ENCODE measurements around the gene A2M. TPM values are rescaled to one million over a fixed set of nuclear protein-coding genes. Genes with fewer than 3 reads are reported as not detected.

A2M gene
- total RNA-seq, 1 donor from 2014 or later: 1.4 TPM

DNA sequence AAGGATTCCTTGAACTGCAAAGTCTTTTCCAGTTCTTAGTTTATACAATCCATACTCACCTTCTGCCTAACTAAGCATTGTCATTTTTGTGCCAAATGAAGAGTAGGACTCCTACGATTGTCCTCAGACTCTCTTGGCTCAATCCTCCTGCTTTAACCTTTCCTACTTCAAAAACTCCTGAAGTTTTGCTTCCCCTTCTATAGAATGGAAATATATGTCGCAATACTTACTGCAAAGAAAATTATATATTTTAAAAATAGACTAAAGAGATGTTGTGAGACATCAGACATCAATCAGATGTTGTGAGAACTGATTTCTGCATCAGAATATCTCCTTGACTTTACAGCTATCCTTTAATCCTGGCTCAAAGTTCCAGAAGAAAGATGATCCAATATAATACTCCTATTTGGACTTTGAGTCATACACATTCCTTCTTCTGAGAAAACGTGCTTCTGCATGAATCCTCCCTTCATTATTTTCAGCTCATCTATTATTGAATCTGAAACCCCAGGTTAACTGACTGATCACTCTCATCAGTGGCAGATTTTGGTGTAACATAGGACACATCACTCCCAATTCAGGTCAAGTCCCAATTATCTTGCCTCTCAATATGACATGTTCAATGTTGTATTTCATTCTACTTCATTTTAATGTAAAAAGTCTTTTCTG lies 48.8 kb downstream of the A2M start:
- Mint-ChIP-seq H3K36me3 (ENCODE audit: low read depth, unreplicated experiment) (no peaks in the 10 kb centered on the region), H3K9me3 (ENCODE audit: unreplicated experiment) (no peaks in the 10 kb centered on the region), H3K27me3 (ENCODE audit: unreplicated experiment) (peaks cover 2% of the 10 kb centered on the region), H3K27ac (ENCODE audit: unreplicated experiment) (no peak overlapping the region), H3K4me3 (ENCODE audit: unreplicated experiment) (peak overlapping the region; percentile 52), H3K4me1 (ENCODE audit: unreplicated experiment) (peaks cover 6% of the 10 kb centered on the region)
- DNase-seq (ENCODE audit: low spot score): no peak
- TF ChIP-seq, protein P1, sequence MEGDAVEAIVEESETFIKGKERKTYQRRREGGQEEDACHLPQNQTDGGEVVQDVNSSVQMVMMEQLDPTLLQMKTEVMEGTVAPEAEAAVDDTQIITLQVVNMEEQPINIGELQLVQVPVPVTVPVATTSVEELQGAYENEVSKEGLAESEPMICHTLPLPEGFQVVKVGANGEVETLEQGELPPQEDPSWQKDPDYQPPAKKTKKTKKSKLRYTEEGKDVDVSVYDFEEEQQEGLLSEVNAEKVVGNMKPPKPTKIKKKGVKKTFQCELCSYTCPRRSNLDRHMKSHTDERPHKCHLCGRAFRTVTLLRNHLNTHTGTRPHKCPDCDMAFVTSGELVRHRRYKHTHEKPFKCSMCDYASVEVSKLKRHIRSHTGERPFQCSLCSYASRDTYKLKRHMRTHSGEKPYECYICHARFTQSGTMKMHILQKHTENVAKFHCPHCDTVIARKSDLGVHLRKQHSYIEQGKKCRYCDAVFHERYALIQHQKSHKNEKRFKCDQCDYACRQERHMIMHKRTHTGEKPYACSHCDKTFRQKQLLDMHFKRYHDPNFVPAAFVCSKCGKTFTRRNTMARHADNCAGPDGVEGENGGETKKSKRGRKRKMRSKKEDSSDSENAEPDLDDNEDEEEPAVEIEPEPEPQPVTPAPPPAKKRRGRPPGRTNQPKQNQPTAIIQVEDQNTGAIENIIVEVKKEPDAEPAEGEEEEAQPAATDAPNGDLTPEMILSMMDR (IDR thresholded peaks at IDR 0.05; ENCODE audit: unreplicated experiment): no peak

DNA sequence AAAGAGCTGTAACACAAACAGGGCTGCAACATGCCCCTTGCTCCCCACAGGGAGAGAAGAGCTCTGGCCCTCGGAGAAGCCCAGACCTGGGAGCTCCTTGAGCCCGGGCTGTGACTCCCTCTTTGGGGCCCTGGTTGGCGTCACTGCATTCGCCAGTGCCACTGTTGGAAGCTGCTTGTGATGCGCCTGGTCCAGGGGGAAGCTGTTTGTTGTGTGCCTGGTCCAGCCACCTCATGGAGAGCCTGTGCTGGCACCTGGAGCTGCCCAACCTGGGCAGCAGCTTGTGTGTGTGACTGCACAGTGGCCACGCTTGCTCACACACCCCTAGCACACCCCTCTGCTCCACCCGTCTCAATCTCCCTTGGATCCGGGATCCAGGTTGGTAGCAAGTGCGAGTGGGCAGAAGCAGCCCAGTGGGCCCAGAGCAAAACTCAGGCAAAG lies 49.5 kb downstream of the A2M start:
- H3K27me3 Mint-ChIP-seq (ENCODE audit: unreplicated experiment): peaks cover 2% of the 10 kb centered on the region
- TF ChIP-seq, protein P1 (IDR thresholded peaks at IDR 0.05; ENCODE audit: unreplicated experiment): no peak
- no peaks in the 10 kb centered on the region for H3K36me3 Mint-ChIP-seq (ENCODE audit: low read depth, unreplicated experiment)
- peak overlapping the region; percentile 67 for H3K4me3 Mint-ChIP-seq (ENCODE audit: unreplicated experiment)
- H3K27ac Mint-ChIP-seq (ENCODE audit: unreplicated experiment): no peak overlapping the region
- no peak for DNase-seq (ENCODE audit: low spot score)
- no peaks in the 10 kb centered on the region for H3K9me3 Mint-ChIP-seq (ENCODE audit: unreplicated experiment)
- H3K4me1 Mint-ChIP-seq (ENCODE audit: unreplicated experiment): peaks cover 6% of the 10 kb centered on the region

DNA sequence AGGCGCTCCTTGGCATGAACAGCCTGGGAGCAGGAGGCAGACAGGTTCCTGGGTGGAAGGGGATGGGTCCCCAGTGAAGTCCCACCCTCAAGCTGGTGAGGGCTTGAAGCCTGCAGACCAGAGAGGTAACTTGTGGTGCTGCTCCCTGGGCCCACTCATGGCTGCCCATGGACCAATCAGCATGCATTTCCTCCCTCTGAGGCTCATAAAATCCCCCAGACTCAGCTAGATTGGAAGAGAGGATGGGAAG lies 50.2 kb downstream of the A2M start:
- peaks cover 6% of the 10 kb centered on the region for H3K4me1 Mint-ChIP-seq (ENCODE audit: unreplicated experiment)
- no peaks in the 10 kb centered on the region for H3K9me3 Mint-ChIP-seq (ENCODE audit: unreplicated experiment)
- DNase-seq (ENCODE audit: low spot score): no peak
- H3K27ac Mint-ChIP-seq (ENCODE audit: unreplicated experiment): no peak overlapping the region
- no peaks in the 10 kb centered on the region for H3K36me3 Mint-ChIP-seq (ENCODE audit: low read depth, unreplicated experiment)
- TF ChIP-seq, protein P1 (IDR thresholded peaks at IDR 0.05; ENCODE audit: unreplicated experiment): no peak
- peak overlapping the region; percentile 89 for H3K4me3 Mint-ChIP-seq (ENCODE audit: unreplicated experiment)
- H3K27me3 Mint-ChIP-seq (ENCODE audit: unreplicated experiment): peaks cover 2% of the 10 kb centered on the region

DNA sequence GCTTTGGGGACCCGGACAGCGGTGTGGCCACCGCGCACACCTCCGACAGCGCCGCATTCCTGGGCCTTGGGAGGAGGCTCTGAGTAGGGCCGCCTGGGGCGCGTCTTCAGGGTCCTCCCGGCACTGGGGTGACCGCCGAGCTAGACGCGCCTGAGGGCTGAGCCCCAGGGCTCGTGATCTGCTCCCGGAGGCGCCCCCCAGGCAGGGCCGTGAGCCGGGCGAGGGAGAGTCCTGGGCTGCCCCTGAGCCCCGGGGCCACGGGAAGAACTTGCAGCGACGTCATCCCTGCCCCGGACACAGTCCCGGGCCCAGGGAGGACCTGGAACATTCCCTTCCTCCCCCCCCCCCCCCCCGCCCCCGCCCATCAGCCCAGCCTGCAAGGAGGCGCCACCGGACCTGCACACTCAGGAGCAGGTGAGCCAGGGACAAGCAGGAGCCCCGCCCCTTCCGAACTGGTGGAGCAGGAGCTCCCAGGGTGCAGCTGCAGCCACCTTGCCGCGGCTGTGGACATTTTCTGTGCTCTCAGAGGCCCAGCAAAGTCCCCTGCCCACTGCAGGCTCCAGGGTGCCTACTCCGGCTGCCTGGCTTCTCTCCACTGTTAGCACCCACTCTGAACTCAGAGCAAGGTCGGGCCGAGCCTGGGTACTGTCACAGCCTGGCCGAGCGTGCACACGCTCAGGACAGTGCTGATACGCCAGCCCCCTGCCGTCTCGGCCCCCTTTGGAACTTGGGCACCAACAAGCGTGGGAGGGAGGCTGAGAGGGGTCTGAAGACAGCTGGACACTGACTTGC lies 50.7 kb downstream of the A2M start:
- Mint-ChIP-seq H3K27ac (ENCODE audit: unreplicated experiment) (no peak overlapping the region), H3K9me3 (ENCODE audit: unreplicated experiment) (no peaks in the 10 kb centered on the region), H3K4me3 (ENCODE audit: unreplicated experiment) (peak overlapping the region; percentile 89), H3K36me3 (ENCODE audit: low read depth, unreplicated experiment) (no peaks in the 10 kb centered on the region), H3K4me1 (ENCODE audit: unreplicated experiment) (peaks cover 6% of the 10 kb centered on the region), H3K27me3 (ENCODE audit: unreplicated experiment) (peaks cover 2% of the 10 kb centered on the region)
- TF ChIP-seq, protein P1 (IDR thresholded peaks at IDR 0.05; ENCODE audit: unreplicated experiment): no peak
- DNase-seq (ENCODE audit: low spot score): peak; percentile 33

DNA sequence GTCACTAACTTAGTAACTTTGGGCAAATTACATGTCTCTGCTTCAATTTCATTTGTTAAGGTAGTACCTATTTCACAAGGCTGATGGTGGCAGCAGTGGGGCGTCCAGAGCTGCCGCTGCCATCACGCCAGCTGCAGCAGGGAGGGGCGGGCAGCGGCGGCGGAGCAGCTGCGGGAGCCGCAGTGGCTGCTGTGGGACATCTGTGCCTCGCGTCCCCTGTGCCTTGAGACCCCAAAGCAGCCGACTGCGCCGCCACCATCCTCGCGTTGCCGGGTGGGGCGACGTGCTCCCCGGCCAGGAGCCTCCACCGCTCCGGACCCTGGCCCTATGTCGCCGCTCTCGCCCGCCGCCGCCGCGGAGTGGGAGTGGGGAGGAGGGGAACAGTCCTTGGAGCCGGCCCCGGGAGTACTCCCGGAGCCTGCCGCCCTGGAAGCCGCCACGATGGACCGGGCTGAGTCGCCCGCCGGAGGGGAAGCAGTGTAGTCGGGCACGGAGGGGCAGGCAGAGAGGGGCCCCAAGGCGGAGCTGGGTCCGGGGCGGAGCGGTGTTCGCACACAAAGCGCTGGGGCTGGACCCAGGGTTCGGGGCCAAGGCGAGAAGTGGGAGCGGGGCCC lies 51.4 kb downstream of the A2M start:
- peak; percentile 69 for DNase-seq (ENCODE audit: low spot score)
- peak overlapping the region; percentile 75 for H3K4me3 Mint-ChIP-seq (ENCODE audit: unreplicated experiment)
- H3K4me1 Mint-ChIP-seq (ENCODE audit: unreplicated experiment): peaks cover 6% of the 10 kb centered on the region
- H3K27ac Mint-ChIP-seq (ENCODE audit: unreplicated experiment): peak overlapping the region; percentile 7
- H3K9me3 Mint-ChIP-seq (ENCODE audit: unreplicated experiment): no peaks in the 10 kb centered on the region
- TF ChIP-seq, protein P1 (IDR thresholded peaks at IDR 0.05; ENCODE audit: unreplicated experiment): no peak
- peaks cover 2% of the 10 kb centered on the region for H3K27me3 Mint-ChIP-seq (ENCODE audit: unreplicated experiment)
- no peaks in the 10 kb centered on the region for H3K36me3 Mint-ChIP-seq (ENCODE audit: low read depth, unreplicated experiment)

Measured in endothelial cell (in vitro differentiated cells).